Osteocyte (in vitro differentiated cells): ENCODE results near the gene GJD4. TPM values are rescaled to one million over a fixed set of nuclear protein-coding genes. Genes with fewer than 3 reads are reported as not detected.

Source experiments
- DNase-seq: peaks from one replicate; pipeline ENCODE4 v3.0.0; 2021; ENCODE audit warnings: mixed read lengths; ENCODE audit not compliant: unreplicated experiment; ENCODE audit errors: extremely low spot score
- H3K27ac Mint-ChIP-seq: one replicate; pipeline ENCODE4 v1.8.0; 2021; ENCODE audit warnings: mild to moderate bottlenecking, mixed read lengths; ENCODE audit not compliant: unreplicated experiment
- H3K27me3 Mint-ChIP-seq: one replicate; pipeline ENCODE4 v1.8.0; 2021; ENCODE audit warnings: mixed read lengths; ENCODE audit not compliant: unreplicated experiment
- H3K36me3 Mint-ChIP-seq: one replicate; pipeline ENCODE4 v1.8.0; 2021; ENCODE audit warnings: mixed read lengths; ENCODE audit not compliant: unreplicated experiment
- H3K4me1 Mint-ChIP-seq: one replicate; pipeline ENCODE4 v1.8.0; 2021; ENCODE audit warnings: mixed read lengths; ENCODE audit not compliant: unreplicated experiment
- H3K4me3 Mint-ChIP-seq: one replicate; pipeline ENCODE4 v1.8.0; 2021; ENCODE audit warnings: mild to moderate bottlenecking, moderate library complexity, mixed read lengths; ENCODE audit not compliant: unreplicated experiment
- H3K9me3 Mint-ChIP-seq: one replicate; pipeline ENCODE4 v1.8.0; 2021; ENCODE audit warnings: mixed read lengths; ENCODE audit not compliant: unreplicated experiment
- CTCF ChIP-seq: fragments of 200-600 bp; sonication (generic); IDR thresholded peaks from 2 replicates; pipeline ENCODE4 v1.5.0; 2021; ENCODE audit warnings: antibody characterized with exemption, mild to moderate bottlenecking, moderate library complexity
- total RNA-seq: library from RNA; stranded (reverse); gene quantifications from 2 replicates; pipeline ENCODE4 v1.2.1, GENCODE V29; 2021

The GJD4 gene
- total RNA-seq, 1 donor from 2014 or later: not detected

- no peak overlapping the region for H3K4me3 Mint-ChIP-seq
- no peak overlapping the region for H3K27ac Mint-ChIP-seq
- no peaks in the 10 kb centered on the region for H3K9me3 Mint-ChIP-seq
- TF ChIP-seq CTCF: no peak
- DNase-seq: no peak
- H3K4me1 Mint-ChIP-seq: no peaks in the 10 kb centered on the region
- H3K36me3 Mint-ChIP-seq: no peaks in the 10 kb centered on the region
- H3K27me3 Mint-ChIP-seq: no peaks in the 10 kb centered on the region
Observed at GRCh38 chr10:35584946-35585345, 20.2 kb upstream of the GJD4 start.

- Mint-ChIP-seq H3K36me3 (no peaks in the 10 kb centered on the region), H3K27me3 (no peaks in the 10 kb centered on the region), H3K9me3 (no peaks in the 10 kb centered on the region), H3K4me3 (no peak overlapping the region), H3K27ac (no peak overlapping the region), H3K4me1 (no peaks in the 10 kb centered on the region)
- no peak for TF ChIP-seq CTCF
- DNase-seq: no peak
Observed at GRCh38 chr10:35585356-35585755, 19.8 kb upstream of the GJD4 start.

- no peaks in the 10 kb centered on the region for H3K4me1 Mint-ChIP-seq
- TF ChIP-seq CTCF: no peak
- H3K4me3 Mint-ChIP-seq: no peak overlapping the region
- peaks cover 2% of the 10 kb centered on the region for H3K27me3 Mint-ChIP-seq
- no peaks in the 10 kb centered on the region for H3K36me3 Mint-ChIP-seq
- peaks cover 3% of the 10 kb centered on the region for H3K9me3 Mint-ChIP-seq
- H3K27ac Mint-ChIP-seq: no peak overlapping the region
- no peak for DNase-seq
Observed at GRCh38 chr10:35585903-35586535, 19.1 kb upstream of the GJD4 start.

GRCh38 chr10:35588836-35589235 is 16.3 kb upstream of the GJD4 start:
- Mint-ChIP-seq H3K9me3 (peaks cover 13% of the 10 kb centered on the region), H3K27me3 (peaks cover 4% of the 10 kb centered on the region), H3K4me3 (no peak overlapping the region), H3K4me1 (no peaks in the 10 kb centered on the region), H3K27ac (no peak overlapping the region), H3K36me3 (no peaks in the 10 kb centered on the region)
- no peak for TF ChIP-seq CTCF
- DNase-seq: no peak

GRCh38 chr10:35592441-35592840 is 12.7 kb upstream of the GJD4 start:
- Mint-ChIP-seq H3K4me3 (no peak overlapping the region), H3K4me1 (no peaks in the 10 kb centered on the region), H3K36me3 (no peaks in the 10 kb centered on the region), H3K9me3 (peaks cover 13% of the 10 kb centered on the region), H3K27ac (no peak overlapping the region), H3K27me3 (peaks cover 4% of the 10 kb centered on the region)
- no peak for DNase-seq
- no peak for TF ChIP-seq CTCF
